GM18907 (cell line): Measurements from ENCODE around the gene KCNQ2.

Experiments used
- ATAC-seq: cut with Tn5 transposase; IDR thresholded peaks from one replicate; pipeline ENCODE4 v1.9.1; 2021; ENCODE audit warnings: mild to moderate bottlenecking, moderate library complexity; ENCODE audit not compliant: unreplicated experiment

Gene KCNQ2

GRCh38 chr20:63501818-63502670, 29.6 kb upstream of the KCNQ2 start:
- ATAC-seq: no peak

- no peak for ATAC-seq
Observed at GRCh38 chr20:63500902-63501817, 28.7 kb upstream of the KCNQ2 start.

GRCh38 chr20:63500151-63500901, 27.9 kb upstream of the KCNQ2 start:
- ATAC-seq: no peak

- ATAC-seq: no peak
Observed at GRCh38 chr20:63499338-63499969, 27.0 kb upstream of the KCNQ2 start.

- no peak for ATAC-seq
Observed at GRCh38 chr20:63498960-63499337, 26.5 kb upstream of the KCNQ2 start, which contains the start of gene EEF1A2. Gene EEF1A2 (minus strand): TSS chr20:63499083. CDS start chr20:63497763, 1,320 bp downstream.

- no peak for ATAC-seq
Observed at GRCh38 chr20:63497946-63498935, 25.8 kb upstream of the KCNQ2 start.

GRCh38 chr20:63497138-63497945, 24.9 kb upstream of the KCNQ2 start:
- no peak for ATAC-seq

GRCh38 chr20:63496596-63497120, 24.2 kb upstream of the KCNQ2 start:
- ATAC-seq: no peak

GRCh38 chr20:63495741-63496595, 23.5 kb upstream of the KCNQ2 start:
- ATAC-seq: no peak

- ATAC-seq: no peak
Observed at GRCh38 chr20:63495167-63495720, 22.8 kb upstream of the KCNQ2 start.

- ATAC-seq: no peak
Observed at GRCh38 chr20:63494420-63495166, 22.1 kb upstream of the KCNQ2 start.

GRCh38 chr20:63494084-63494419, 21.6 kb upstream of the KCNQ2 start:
- ATAC-seq: no peak

GRCh38 chr20:63493563-63494020, 21.1 kb upstream of the KCNQ2 start:
- ATAC-seq: no peak

GRCh38 chr20:63492982-63493381, 20.5 kb upstream of the KCNQ2 start:
- no peak for ATAC-seq

- no peak for ATAC-seq
Observed at GRCh38 chr20:63492518-63492917, 20.1 kb upstream of the KCNQ2 start.

- ATAC-seq: no peak
Observed at GRCh38 chr20:63491635-63492230, 19.3 kb upstream of the KCNQ2 start.
